Retinal pigment epithelial cell (primary cell): ENCODE results near the gene NPHP4.

ENCODE experiments used
- DNase-seq: peaks from one replicate; pipeline ENCODE4 v3.0.0-alpha.2; 2010; ENCODE audit warnings: low read depth
- H3K4me3 ChIP-seq: 2 replicates; pipeline ENCODE4 v1.5.1; 2011; ENCODE audit warnings: mild to moderate bottlenecking, low read length, control low read depth, moderate library complexity
- TF ChIP-seq, protein P1 (sequence below): conservative IDR thresholded peaks from 2 replicates; pipeline ENCODE4 v1.5.1; 2011; ENCODE audit warnings: low read depth, low read length, control low read depth, inconsistent platforms

The NPHP4 gene

DNA sequence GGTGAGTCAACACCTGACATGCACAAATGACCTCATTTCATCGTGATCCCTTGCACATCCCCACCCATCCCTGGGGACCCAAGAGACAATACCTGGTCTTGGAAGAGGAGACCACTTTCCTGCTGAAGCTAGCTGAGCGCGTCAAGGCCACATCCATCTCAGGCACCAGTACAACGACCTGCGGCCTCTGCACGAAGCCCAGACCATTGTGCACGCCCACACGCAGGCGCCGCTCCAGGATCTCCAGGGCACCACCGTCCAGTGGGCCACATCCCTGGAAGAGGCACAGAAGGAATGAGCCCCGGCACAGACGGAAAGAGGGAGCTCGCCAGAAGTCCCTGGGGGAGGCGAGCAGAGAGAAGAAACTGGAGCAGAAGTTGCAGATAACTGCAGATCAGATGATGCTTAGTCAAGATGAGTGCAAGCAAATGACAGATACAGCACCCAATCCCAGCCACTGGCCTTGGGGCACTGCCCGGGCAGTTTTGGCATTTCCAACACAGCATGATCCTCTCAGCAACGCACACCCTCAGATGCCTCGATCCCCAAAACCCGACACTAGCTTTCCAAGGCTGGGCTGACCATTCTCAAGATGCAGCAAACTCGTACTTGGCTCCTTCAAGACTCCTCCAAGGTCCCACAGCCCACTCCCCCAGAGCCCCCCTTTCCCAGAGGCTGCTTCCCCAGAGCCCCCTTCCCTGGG is 44.1 kb downstream of the NPHP4 start:
- no peak overlapping the region for H3K4me3 ChIP-seq
- no peak for DNase-seq
- TF ChIP-seq, protein P1, sequence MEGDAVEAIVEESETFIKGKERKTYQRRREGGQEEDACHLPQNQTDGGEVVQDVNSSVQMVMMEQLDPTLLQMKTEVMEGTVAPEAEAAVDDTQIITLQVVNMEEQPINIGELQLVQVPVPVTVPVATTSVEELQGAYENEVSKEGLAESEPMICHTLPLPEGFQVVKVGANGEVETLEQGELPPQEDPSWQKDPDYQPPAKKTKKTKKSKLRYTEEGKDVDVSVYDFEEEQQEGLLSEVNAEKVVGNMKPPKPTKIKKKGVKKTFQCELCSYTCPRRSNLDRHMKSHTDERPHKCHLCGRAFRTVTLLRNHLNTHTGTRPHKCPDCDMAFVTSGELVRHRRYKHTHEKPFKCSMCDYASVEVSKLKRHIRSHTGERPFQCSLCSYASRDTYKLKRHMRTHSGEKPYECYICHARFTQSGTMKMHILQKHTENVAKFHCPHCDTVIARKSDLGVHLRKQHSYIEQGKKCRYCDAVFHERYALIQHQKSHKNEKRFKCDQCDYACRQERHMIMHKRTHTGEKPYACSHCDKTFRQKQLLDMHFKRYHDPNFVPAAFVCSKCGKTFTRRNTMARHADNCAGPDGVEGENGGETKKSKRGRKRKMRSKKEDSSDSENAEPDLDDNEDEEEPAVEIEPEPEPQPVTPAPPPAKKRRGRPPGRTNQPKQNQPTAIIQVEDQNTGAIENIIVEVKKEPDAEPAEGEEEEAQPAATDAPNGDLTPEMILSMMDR = no peak

DNA sequence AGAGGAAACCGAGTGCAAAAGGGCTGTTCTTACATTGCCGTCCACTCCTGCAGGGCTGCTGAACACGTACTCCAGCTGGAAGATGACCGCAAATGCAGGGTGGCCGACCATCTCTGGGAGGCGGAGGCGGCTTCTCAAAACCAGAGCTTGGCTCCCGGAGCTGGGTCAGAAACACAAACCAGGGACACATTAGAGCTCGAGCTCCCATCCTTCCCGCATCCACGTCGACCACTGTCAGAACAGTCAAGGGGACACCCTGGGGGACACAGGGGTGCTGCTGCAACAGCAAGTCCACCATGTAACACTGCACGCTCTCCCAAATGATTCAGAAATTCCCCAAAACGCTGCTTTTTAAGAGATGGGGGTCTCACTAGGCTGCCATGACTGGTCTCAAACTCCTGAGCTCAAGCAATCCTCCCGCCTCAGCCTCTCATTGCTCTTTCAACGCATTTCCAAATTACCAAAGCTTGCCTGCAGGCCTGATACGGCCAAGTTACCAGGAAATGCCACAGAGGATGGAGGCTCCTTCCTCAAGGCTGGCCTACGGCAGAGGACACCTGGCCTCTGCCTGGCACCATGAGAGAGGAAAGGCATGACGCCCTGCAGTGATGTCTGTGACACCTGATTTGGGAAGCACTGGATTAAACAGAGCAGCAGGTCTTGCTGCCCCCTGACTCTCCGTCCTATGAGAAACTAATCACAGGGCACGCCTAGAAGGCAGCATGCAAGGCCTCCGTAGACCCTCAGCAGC is 45.0 kb downstream of the NPHP4 start:
- H3K4me3 ChIP-seq = no peak overlapping the region
- TF ChIP-seq, protein P1 = no peak
- DNase-seq = no peak

DNA sequence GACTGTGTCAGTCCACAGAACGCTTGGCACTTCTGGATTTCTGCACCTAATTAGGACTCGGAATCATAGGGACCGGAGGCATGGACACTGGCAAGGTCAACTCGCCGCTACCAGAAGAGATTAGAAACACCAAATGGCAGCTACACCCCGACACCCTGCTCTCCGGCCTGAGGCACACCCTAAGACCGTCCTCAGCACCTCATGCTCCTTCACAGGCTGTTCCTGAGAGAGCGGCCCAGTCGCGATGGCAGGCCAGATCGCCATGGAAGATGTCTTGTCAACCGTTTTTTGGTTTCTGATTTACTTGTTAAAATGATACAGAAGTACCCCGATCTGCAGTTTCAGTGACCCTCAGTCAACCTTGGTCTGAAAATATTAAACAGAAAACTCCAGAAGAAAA is 46.8 kb downstream of the NPHP4 start:
- TF ChIP-seq, protein P1 = no peak
- H3K4me3 ChIP-seq = no peak overlapping the region
- no peak for DNase-seq

DNA sequence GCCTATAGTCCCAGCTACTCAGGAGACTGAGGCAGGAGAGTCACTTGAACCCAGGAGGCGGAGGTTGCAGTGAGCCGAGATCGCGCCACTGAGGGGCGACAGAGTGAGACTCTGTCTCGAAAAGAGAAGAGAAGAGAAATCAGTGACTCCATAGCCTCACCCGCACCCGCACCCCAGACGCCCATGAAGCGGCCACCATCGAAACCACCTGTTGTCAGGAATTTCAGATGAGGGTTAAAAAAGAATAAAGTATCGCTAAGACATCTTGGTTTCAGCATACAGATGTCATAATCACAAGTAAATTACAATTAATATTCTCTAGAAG is 47.4 kb downstream of the NPHP4 start:
- TF ChIP-seq, protein P1 = no peak
- H3K4me3 ChIP-seq = no peak overlapping the region
- no peak for DNase-seq

DNA sequence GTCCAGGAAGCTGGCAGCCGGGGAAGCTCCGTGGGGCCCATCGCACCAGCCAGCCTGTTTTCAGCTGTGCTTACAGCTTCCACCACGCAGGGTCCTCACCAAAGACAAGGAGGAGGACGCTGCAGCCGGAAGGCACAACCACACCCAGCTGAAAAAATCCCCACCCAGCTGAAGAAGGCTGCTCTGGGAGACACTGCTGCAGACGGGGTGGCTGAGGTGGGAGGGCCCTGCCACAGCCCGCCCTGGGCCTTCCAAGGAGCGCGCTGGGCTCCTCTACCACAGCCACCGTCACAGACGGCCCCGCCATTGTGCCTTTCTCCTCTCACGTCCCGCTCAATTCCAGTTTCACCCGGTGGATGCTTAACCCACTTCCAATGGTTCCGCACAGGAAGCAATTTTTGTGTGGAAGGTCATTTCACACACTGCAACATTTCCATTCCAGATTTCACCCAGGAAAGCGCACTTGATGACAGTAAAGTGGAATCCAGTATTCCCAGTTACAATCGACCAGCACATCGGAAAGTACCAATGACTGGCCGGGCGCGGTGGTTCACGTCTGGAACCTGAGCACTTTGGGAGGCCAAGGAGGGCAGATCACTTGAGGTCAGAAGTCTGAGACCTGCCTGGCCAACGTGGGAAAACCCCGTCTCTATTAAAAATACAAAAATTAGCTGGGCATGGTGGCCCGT is 47.9 kb downstream of the NPHP4 start:
- no peak for DNase-seq
- H3K4me3 ChIP-seq = no peak overlapping the region
- TF ChIP-seq, protein P1 = no peak

DNA sequence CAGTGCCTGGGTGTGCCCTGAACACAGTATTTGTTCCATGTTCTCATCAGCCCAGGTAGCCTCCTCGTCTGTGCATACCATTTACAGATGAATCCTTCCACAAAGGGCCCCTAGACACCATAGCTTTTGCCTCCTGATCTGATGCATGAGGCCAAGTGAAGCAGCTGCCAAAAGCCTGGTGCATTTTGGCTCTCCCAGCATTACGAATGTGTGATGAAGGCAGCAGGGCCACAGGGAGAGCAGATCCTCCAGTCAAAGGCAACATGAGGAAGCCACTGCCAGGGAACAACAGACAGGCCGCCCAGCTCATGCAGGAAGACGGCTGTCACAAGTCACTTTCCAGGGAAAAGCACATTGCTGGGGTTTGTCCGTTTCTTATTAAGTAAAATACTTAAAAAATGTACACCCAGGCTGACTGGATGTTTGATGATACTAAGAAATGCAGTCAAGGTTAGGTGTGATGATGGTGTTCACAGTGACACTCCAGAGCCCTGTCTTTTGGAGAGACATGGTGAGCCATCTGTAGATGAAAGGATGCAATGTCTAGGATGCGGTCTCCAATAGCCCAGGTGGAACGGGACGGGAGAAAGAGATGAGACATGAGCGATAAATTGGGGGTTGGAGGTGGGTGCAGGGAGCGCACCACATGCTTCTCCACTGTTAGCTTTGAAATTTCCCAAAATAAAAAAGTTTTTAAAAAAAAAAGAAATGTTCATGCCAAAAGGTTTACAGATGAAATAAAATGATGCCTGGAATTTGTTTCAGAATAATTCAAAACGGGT is 48.7 kb downstream of the NPHP4 start:
- TF ChIP-seq, protein P1 = no peak
- DNase-seq = no peak
- no peak overlapping the region for H3K4me3 ChIP-seq
